Neural cell (in vitro differentiated cells): Measurements from ENCODE around the gene ENO4. TPM values are rescaled to one million over a fixed set of nuclear protein-coding genes. Genes with fewer than 3 reads are reported as not detected.

ENCODE experiments used
- H2AFZ ChIP-seq: fragments of 200-600, 300-800 bp; sonication (generic), shearing (Covaris generic); 2 replicates; pipeline ENCODE4 v1.6.0; 2014; ENCODE audit warnings: low read depth, mild to moderate bottlenecking, antibody characterized with exemption, low read length, moderate library complexity
- H3F3A ChIP-seq: fragments of 200-600 bp; shearing (Covaris generic); 2 replicates; pipeline ENCODE4 v1.6.1; 2016; ENCODE audit warnings: mild to moderate bottlenecking, moderate library complexity, mixed read lengths, antibody characterized with exemption, low read length; ENCODE audit not compliant: insufficient read depth, poor library complexity, severe bottlenecking
- H3K27ac ChIP-seq: fragments of 200-600, 300-800 bp; sonication (generic), shearing (Covaris generic); 2 replicates; pipeline ENCODE4 v1.5.1; 2014; ENCODE audit warnings: mild to moderate bottlenecking, low read length, moderate library complexity
- H3K27me3 ChIP-seq: fragments of 300-800, 200-600 bp; sonication (generic), shearing (Covaris generic); 2 replicates; pipeline ENCODE4 v1.6.0; 2014; ENCODE audit warnings: mild to moderate bottlenecking, low read depth, low read length, moderate library complexity; ENCODE audit not compliant: insufficient read depth
- H3K36me3 ChIP-seq: fragments of 300-800, 200-600 bp; sonication (generic), shearing (Covaris generic); 2 replicates; pipeline ENCODE4 v1.5.1; 2014; ENCODE audit warnings: mild to moderate bottlenecking, antibody characterized with exemption, low read length, moderate library complexity; ENCODE audit not compliant: insufficient read depth
- H3K4me2 ChIP-seq: fragments of 300-800, 200-600 bp; sonication (generic), shearing (Covaris generic); 2 replicates; pipeline ENCODE4 v1.6.0; 2014; ENCODE audit warnings: mild to moderate bottlenecking, low read length
- H3K4me3 ChIP-seq: fragments of 300-800, 200-600 bp; sonication (generic), shearing (Covaris generic); 2 replicates; pipeline ENCODE4 v1.5.1; 2014; ENCODE audit warnings: mild to moderate bottlenecking, low read length, moderate library complexity
- H3K79me2 ChIP-seq: fragments of 200-600 bp; shearing (Covaris generic); replicated peaks from 2 replicates; pipeline ENCODE4 v1.6.0; 2014; ENCODE audit warnings: mild to moderate bottlenecking, low read length, moderate library complexity; ENCODE audit not compliant: insufficient read depth
- H3K9ac ChIP-seq: fragments of 300-800, 200-600 bp; sonication (generic), shearing (Covaris generic); 2 replicates; pipeline ENCODE4 v1.6.1; 2016; ENCODE audit warnings: mild to moderate bottlenecking, low read length, mixed read lengths
- H3K9me2 ChIP-seq: fragments of 200-600 bp; shearing (Covaris generic); 2 replicates; pipeline ENCODE4 v1.6.1; 2016; ENCODE audit warnings: mild to moderate bottlenecking, low read length, mixed read lengths; ENCODE audit not compliant: insufficient read depth
- H3K9me3 ChIP-seq: fragments of 200-600, 300-800 bp; sonication (generic), shearing (Covaris generic); 2 replicates; pipeline ENCODE4 v1.6.1; 2016; ENCODE audit warnings: mild to moderate bottlenecking, mixed run types, low read length, moderate library complexity, mixed read lengths
- H4K20me1 ChIP-seq: fragments of 200-600 bp; shearing (Covaris generic); 2 replicates; pipeline ENCODE4 v1.6.1; 2016; ENCODE audit warnings: mild to moderate bottlenecking, mixed run types; ENCODE audit not compliant: insufficient read depth
- EP300 ChIP-seq: fragments of 450-650 bp; conservative IDR thresholded peaks from 2 replicates; pipeline ENCODE4 v1.6.1; 2014; ENCODE audit warnings: antibody characterized with exemption, mild to moderate bottlenecking, moderate library complexity; ENCODE audit not compliant: poor library complexity, severe bottlenecking
- EZH2 ChIP-seq: fragments of 200-600, 300-800 bp; shearing (Covaris generic), sonication (generic); IDR thresholded peaks from 2 replicates; pipeline ENCODE4 v1.6.1; 2014; ENCODE audit warnings: antibody characterized with exemption, low read length, borderline replicate concordance, mild to moderate bottlenecking; ENCODE audit not compliant: insufficient read depth, poor library complexity, severe bottlenecking
- MXI1 ChIP-seq: fragments of 450-650 bp; conservative IDR thresholded peaks from 2 replicates; pipeline ENCODE4 v1.6.1; 2014; ENCODE audit warnings: antibody characterized with exemption, mild to moderate bottlenecking; ENCODE audit not compliant: poor library complexity, severe bottlenecking
- POLR2AphosphoS5 ChIP-seq: IDR thresholded peaks from 2 replicates; pipeline ENCODE4 v1.6.1; 2012
- RAD21 ChIP-seq: fragments of 450-650 bp; conservative IDR thresholded peaks from 2 replicates; pipeline ENCODE4 v1.6.1; 2014; ENCODE audit warnings: antibody characterized with exemption, mild to moderate bottlenecking, moderate library complexity
- REST ChIP-seq: IDR thresholded peaks from 2 replicates; pipeline ENCODE4 v1.6.1; 2012; ENCODE audit warnings: borderline replicate concordance
- SMC3 ChIP-seq: fragments of 450-650 bp; conservative IDR thresholded peaks from 2 replicates; pipeline ENCODE4 v1.6.1; 2014; ENCODE audit warnings: antibody characterized with exemption, mild to moderate bottlenecking, moderate library complexity; ENCODE audit not compliant: poor library complexity
- TAF1 ChIP-seq: IDR thresholded peaks from 2 replicates; pipeline ENCODE4 v1.6.1; 2012; ENCODE audit warnings: low read depth
- polyA plus RNA-seq: library from polyadenylated mRNA; depleted of rRNA; stranded (reverse); fragments of >200 nt; gene quantifications from 2 replicates; pipeline ENCODE4 v1.2.3, GENCODE V29; 2014
- TF ChIP-seq, protein P1 (sequence below): fragments of 450-650 bp; IDR thresholded peaks from 2 replicates; pipeline ENCODE4 v1.5.1; 2014; ENCODE audit warnings: antibody characterized with exemption, mild to moderate bottlenecking, moderate library complexity; ENCODE audit not compliant: poor library complexity, severe bottlenecking

ENO4 gene
- polyA plus RNA-seq, 1 donor from 2014 or later = 0.51 TPM

DNA sequence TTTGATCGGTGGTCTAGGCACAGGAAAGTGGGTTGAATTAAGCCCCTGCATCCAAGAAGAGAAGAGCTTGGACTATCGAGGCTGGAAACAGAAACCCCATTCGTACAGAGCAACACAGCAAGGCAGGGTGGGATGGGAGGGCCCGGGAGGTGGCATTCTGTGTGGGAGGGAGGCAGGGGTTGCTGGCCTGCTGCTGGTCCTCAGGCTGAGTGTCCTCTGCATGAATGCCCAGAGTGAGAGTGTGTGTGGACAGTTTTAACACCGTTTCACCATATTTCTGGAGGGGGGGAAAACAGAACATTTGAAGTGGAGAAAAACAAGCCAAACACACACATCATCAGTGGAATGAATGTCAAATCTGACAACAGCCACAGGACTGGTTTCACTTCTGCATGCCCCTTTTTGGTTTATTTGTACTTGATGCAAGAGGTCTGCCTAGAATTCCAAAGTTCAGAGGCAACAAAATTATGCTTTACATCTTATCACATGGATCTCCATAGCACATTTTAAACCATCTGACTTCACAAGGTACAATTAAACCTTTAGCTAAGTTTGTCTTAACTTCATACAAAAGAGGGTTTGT, 11.1 kb upstream of the ENO4 start:
- Histone ChIP-seq H4K20me1 (no peaks in the 10 kb centered on the region), H3K4me2 (no peak overlapping the region), H3K4me3 (no peak overlapping the region), H3K9me3 (no peaks in the 10 kb centered on the region), H2AFZ (no peak overlapping the region), H3K36me3 (no peaks in the 10 kb centered on the region), H3K9me2 (no peaks in the 10 kb centered on the region), H3K79me2 (no peaks in the 10 kb centered on the region), H3F3A (no peaks in the 10 kb centered on the region), H3K27ac (no peak overlapping the region), H3K9ac (no peak overlapping the region), H3K27me3 (no peaks in the 10 kb centered on the region)
- no peak for TF ChIP-seq MXI1
- TF ChIP-seq EZH2 = no peak
- TF ChIP-seq RAD21 = no peak
- no peak for TF ChIP-seq EP300
- no peak for TF ChIP-seq TAF1
- TF ChIP-seq, protein P1, sequence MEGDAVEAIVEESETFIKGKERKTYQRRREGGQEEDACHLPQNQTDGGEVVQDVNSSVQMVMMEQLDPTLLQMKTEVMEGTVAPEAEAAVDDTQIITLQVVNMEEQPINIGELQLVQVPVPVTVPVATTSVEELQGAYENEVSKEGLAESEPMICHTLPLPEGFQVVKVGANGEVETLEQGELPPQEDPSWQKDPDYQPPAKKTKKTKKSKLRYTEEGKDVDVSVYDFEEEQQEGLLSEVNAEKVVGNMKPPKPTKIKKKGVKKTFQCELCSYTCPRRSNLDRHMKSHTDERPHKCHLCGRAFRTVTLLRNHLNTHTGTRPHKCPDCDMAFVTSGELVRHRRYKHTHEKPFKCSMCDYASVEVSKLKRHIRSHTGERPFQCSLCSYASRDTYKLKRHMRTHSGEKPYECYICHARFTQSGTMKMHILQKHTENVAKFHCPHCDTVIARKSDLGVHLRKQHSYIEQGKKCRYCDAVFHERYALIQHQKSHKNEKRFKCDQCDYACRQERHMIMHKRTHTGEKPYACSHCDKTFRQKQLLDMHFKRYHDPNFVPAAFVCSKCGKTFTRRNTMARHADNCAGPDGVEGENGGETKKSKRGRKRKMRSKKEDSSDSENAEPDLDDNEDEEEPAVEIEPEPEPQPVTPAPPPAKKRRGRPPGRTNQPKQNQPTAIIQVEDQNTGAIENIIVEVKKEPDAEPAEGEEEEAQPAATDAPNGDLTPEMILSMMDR = no peak
- no peak for TF ChIP-seq REST
- no peak for TF ChIP-seq SMC3
- TF ChIP-seq POLR2AphosphoS5 = no peak

DNA sequence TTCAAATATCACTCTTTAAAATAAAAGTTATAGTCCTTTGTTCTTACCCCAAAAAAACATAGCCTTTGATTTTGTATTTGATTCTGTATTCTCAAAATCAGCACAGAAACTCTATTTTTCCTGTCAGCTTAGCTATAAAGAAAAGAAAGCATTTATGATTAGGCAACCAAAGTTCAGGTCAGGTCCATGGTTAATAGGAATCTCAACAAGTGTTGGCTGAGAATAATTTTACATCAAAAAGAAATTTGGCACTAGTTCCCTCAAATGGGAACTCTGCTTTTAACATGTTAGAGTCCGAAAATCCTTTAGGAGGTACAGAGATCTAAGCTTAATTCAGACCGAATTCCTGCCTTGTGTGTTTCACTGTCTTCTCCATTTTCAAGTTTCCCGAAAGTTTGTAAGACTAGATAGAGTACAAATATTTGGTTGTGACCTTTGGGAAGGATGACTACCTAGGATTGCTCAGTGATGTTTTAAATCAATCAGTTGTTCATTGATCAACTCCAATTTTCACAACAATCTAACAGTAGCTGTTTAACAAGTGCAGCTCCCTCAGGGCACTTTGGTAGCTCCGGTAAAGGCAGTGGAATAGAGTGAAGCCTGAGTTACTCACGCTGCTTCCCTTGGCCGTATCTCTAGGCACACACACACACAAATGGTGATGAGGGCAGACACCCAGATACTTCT, 8.8 kb upstream of the ENO4 start:
- Histone ChIP-seq H3K9ac (no peak overlapping the region), H3F3A (no peaks in the 10 kb centered on the region), H3K36me3 (no peaks in the 10 kb centered on the region), H3K4me2 (no peak overlapping the region), H3K27me3 (no peaks in the 10 kb centered on the region), H4K20me1 (no peaks in the 10 kb centered on the region), H3K27ac (no peak overlapping the region), H3K4me3 (no peak overlapping the region), H2AFZ (no peak overlapping the region), H3K9me3 (no peaks in the 10 kb centered on the region), H3K79me2 (no peaks in the 10 kb centered on the region), H3K9me2 (no peaks in the 10 kb centered on the region)
- no peak for TF ChIP-seq TAF1
